Activated T-cell treated with anti-CD3 and anti-CD28 coated beads, Interleukin-2, amount 50 U/mL, for 1 hour (primary cell): ENCODE measurements around the gene MRO.

ENCODE experiments used
- DNase-seq: peaks from one replicate; pipeline ENCODE4 v3.0.0-alpha.2; 2020

Gene MRO

DNA sequence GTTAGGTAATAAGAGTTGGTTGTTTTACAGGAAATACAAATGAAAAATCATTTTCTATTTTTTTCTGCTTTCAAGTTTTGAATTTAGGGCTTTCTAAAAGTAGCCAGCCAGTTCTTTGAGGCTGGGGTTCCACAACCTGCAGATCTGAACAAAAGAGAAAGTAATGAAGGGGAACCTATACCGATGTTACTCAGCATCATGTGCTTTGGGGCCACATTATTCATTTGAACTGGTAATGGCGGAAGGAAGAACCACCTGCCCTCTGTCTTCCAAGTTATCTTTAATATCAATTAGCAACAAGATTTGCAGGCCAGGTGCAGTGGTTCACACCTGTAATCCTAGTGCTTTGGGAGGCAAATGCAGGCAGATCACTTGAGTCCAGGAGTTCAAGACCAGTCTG is 12.9 kb upstream of the MRO start:
- no peak for DNase-seq

- no peak for DNase-seq
Observed at GRCh38 chr18:50830544-50830943, 10.7 kb upstream of the MRO start.

- DNase-seq: no peak
Observed at GRCh38 chr18:50829644-50830043, 9.8 kb upstream of the MRO start.

GRCh38 chr18:50826027-50826426 is 6.2 kb upstream of the MRO start:
- no peak for DNase-seq

DNA sequence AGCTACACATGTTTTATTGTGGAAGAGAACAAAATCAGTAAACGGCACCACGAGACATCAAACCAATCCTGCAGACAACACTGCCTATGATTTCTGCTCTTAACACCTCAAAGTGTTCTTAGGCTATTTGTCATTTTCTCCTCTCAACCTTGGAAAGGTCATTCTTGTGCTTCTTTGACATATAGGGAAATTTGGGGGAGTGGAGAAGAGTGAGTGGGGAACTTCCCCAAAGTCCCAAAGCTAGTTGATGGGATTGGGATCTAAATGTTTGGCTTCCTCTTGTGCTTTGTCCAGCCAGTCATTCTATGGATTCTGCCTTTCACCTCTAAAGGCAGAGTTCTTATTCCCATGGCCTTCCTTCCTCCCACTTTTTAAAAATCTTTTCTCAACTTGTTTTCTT is 5.8 kb upstream of the MRO start:
- no peak for DNase-seq

DNA sequence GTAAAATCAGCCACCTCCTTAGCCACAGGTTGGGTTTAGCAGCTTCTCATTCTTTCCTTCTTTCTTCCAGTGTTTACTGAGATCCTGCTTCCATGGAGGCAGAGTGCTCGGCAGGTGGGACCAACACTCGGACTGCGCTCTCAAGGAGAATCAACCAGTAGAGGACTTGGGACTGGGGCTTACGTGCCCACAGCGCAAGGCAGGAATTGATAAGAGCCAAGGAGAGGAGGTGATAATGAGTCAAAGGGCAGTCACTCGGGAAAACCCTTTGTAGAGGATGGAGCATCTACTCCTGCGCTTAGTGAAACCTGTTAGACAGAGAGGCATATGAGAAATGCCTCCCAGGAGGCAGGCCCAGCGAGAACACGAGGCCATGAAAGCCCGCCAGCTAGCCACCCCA is 2.9 kb upstream of the MRO start:
- DNase-seq: no peak

GRCh38 chr18:50820901-50821520 is 1.2 kb upstream of the MRO start:
- no peak for DNase-seq

DNA sequence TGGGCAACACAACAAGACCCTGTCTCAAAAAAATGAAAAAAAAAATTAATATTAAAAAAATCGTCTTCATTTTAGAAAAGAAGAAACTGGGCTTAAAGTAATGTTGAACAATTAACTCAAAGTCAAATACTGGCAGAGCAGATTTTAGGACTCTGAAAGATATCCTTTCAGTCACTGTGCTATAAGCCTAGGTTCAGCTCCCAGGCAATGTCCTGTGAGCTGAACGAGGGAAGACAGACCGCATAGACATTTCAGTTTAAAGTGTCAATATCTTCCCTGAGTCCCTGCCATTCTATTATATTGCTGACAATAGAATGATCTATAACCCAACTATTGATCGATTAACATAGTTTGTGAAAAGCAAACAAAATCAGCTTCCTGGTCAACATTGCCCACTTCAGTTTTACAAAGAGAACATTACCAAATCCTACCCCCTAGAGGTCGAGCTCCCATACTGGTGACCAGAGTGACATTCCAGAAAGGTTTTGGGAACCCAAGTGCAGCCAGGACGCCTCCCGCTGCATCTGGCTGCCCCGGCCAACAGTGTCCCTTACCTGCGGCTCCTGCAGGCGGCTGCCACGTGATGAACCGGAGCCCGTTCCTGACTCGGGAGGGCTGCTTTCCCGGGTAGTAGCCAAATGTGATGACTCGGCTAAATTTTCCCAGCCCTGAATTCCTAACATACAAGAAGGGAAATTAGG is 639 bp downstream of the MRO start:
- no peak for DNase-seq

- no peak for DNase-seq
Observed at GRCh38 chr18:50816419-50817166, 3.2 kb downstream of the MRO start.

DNA sequence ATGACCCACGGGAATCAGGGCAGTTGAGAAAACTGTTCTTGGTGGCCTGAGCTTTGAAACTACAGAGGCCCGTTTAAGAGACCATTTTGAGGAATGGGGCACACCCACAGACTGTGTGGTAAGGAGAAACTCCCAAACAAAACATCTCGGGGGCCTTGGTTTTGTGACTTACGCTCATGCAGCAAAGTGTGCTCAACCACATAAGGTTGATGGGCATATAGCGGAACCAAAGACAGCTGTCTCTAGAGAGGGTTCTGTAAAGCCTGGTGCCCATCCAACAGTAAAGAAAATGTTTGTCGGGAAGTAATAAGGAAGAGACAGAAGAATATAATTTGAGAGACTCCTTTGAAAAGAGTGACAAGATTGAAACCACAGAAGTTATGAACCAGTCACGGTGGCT is 5.4 kb downstream of the MRO start:
- DNase-seq: no peak

DNA sequence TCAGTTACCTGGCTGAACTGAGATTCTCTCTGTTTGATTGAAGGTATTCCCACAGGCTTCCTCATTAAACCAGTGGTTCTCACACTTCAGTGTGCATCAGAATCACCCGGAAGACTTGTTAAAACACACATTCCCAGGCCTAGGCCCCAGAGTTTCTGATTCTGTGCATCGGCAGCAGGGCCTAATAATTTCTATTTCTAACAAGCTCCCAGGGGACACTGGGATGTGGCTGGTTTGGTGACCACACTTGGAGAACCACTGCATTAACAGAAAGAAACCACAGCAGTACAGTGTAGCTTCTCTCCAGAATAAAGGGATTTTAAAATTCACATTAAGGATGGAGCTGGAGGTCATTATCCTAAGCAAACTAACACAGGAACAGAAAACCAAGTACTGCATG is 6.5 kb downstream of the MRO start:
- DNase-seq: no peak

DNA sequence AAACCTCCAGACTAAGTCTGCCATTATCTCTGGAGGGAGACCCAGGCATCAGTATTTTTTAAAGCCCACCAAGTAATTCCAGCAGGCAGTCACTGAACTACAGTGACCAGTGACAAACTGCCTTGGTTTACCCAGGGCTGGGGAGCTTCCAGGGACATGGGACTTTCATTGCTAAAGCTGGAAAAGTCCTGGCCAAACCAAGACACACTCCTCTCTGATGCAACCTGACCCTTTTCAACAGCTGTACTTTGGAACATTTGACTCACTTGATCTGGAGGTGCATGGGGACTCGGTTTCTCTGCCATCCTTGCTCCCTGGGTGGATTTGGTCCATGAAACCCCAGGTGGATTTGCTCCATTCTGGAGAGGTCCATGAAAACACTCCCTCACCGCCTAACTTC is 7.0 kb downstream of the MRO start:
- no peak for DNase-seq

- DNase-seq: no peak
Observed at GRCh38 chr18:50807176-50807575, 12.6 kb downstream of the MRO start.

DNA sequence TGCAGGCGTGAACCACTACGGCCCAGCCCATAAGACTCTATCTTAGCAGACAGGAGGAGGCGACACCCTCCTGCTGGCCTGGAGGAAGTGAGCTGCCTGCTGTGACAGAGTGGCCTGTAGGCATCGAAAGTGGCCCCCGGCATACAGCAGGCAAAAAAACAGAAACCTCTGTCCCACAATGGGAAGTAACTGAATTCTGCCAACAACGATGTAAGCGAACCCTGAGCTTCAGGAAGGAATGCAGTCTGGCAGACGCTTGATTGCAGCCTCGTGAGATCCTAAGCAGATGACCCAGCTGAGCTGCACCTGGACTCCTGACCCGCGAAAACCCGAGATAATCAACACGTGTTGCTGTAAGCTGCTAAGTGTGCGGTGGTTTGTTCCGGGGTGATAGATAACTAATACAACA is 13.6 kb downstream of the MRO start:
- no peak for DNase-seq

DNA sequence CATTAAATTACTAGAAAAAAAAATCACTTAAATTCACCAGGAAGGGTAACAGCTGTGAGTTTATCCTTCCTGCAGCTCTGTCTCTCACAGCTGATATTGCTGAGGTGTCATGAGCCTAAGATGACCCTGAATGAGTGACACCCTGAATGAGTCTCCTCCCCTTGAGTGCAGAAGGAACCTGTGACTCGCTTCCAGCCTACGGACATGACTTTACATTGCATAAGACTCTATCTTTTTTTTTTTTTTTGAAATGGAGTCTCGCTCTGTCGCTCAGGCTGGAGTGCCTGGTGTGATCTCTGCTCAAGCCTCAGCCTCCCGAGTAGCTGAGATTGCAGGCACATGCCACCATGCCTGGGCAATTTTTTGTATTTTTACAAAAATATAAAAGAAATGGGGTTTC is 14.1 kb downstream of the MRO start:
- no peak for DNase-seq

DNA sequence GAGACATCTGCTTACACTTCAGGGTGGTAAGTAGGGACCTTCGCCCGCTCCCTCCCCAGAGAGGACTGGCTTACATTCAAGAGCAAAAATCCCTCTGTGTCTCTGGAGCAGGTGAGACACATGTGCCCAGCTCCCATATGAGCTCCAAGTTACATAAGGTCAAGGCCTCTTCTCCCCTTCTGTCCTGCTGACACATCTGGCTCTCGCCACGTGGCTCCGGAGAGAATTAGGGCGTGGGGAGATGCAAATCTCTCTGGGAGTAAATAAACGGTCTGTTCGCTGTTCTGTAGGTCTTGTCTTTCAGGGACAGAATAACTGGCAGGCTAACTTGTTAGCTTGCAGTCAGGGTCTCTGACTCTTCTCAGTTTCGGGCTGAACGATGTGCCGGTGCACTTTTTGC is 16.2 kb downstream of the MRO start:
- DNase-seq: no peak

GRCh38 chr18:50802141-50802540 is 17.7 kb downstream of the MRO start:
- DNase-seq: no peak

DNA sequence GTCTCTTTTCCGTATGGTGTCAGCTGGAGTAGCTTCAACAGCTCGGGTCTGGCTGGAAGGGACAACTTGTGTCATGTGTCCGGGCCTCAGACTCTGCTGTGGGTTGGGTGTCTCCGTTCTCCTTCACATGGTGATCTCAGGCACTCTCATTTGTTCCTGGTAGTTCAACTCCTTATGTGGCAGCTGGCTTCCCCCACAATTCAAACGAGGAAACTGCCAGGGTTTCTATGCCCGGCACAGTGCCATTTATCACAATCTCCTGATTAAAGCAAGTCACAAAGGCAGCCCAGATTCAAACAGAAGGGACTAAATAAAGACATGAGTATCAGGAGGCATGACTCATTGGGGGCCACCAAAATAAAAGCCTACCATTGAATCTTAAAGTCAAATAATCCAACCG is 22.7 kb downstream of the MRO start:
- no peak for DNase-seq

DNA sequence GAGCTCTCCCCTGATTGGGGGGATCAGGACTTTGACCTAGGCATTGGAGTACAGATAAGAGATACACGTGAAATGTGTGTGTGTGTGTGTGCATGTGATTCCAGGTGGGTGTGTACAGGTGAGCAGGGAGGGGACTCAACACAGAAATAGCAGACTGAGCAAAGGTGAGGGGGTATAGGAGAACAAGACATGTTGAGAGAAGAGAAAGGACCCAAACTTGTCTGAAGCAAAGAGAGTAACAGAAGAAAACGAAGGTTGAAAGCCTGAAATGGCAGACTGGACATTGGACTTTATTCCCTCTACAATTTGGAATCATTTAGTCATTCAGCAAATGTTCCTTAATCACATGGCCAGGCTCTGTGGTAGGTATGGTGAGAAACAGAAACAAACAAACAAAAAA is 23.3 kb downstream of the MRO start:
- DNase-seq: no peak

DNA sequence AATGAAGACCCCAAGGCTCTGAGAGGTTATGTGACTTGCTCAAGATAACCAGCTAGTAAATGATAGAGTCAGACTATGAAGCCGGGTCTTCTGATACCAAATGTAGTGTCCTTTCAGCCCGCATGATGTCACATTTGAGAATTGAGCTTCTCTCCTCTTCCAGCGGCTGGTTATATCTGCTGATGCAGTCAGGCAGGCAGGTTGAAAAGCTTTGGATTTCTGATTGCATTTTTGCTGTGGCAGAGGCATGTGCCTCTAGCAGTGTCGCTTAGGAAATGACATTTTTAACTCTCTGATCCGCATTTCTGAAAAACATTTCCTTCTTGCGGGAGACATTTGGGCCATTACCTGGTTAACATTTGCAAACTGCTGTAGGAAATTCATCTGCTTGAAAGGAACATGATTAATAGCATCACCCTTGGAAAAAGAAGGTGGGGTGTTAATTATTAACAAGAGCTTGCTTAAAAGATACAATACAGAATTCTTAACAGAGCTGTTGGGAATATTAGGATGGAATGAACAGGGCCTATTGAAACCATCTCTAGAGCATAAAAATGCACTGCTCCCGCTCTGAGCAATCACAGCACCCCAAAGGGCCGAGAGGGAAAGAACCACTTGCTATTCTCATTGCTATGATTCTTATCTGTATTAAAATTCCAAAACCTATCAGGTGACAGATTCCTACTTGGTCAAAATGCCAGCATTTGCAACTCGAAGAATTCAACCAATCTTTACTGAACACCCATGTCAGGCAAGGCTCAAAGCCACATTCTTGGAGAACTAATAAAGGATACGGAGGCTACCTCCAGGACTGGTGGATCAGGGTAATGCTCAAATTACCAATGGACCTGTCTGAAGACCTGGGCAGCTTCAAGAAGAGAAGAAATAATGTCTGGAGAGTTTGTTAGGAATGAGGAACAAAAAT is 25.9 kb downstream of the MRO start:
- no peak for DNase-seq

DNA sequence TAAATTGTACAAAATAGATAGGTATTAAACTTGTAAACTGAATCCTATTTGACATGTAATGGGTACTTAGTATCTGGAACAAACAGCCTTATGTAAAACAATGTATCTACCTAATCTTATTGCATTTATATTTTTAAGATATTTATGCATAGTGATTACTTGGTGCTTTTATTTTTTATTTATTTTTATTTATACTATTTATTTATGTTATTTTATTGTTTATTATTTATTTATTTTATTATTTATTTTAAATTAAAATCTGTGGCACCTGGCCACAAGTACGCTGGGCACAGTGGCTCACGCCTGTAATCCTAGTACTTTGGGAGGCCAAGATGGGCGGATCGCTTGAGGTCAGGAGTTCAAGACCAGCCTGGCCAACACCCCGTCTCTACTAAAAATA is 26.9 kb downstream of the MRO start:
- no peak for DNase-seq

DNA sequence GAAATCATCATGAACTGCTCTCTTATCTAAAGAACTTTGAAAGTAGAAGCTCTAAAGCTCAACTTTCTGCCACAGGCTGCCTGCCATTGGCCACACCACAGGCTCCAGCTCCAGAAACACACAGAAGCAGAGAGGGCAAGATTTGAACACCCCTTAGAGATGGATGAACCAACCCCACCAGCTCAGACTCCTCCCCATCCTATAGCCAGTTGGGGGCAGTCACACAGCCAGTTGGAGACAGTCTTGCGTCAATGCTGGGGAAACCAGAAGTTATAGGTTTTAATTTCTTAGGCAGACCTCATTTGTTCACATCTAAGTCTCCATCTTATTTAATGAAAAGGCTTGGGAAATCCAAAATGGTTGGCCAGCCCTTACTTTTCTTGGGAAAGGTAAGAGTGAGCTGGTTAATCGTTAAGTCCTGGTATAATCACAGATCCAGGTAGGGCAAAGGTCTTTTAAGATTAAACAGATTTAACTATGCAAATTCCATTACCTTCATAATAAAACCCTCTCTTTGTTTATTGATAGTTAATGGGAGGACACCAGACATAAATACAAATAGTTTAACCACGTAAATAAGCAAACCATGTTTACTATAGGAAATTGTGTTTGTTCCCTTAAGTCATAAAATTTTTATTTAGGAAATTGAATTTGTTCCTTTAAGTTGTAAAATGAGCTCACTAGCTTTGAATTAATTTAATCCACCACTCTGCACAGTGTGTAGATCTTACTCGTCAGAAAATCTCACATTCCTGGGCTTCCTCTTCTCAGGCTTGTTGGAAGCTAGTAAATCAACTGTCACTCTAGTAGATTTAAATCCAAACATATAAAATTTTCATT is 28.0 kb downstream of the MRO start:
- DNase-seq: no peak
